OCI-LY1 (cell line): Measurements from ENCODE around the gene CLEC1B.

Experiments used
- H2AFZ ChIP-seq: fragments of 200-600 bp; sonication (generic), shearing (Covaris generic); 2 replicates; pipeline ENCODE4 v1.6.0; 2014; ENCODE audit warnings: antibody characterized with exemption, mild to moderate bottlenecking, low read length
- H3F3A ChIP-seq: fragments of 200-600 bp; sonication (generic), shearing (Covaris generic); 2 replicates; pipeline ENCODE4 v1.6.0; 2014; ENCODE audit warnings: mild to moderate bottlenecking, antibody characterized with exemption, low read length, moderate library complexity; ENCODE audit not compliant: insufficient read depth
- H3K27ac ChIP-seq: fragments of 200-600 bp; sonication (generic); 2 replicates; pipeline ENCODE4 v1.5.1; 2014; ENCODE audit warnings: low read length, mixed run types, mild to moderate bottlenecking, low read depth; ENCODE audit not compliant: poor library complexity, severe bottlenecking
- H3K27me3 ChIP-seq: fragments of 200-600 bp; sonication (generic); 2 replicates; pipeline ENCODE4 v1.6.0; 2014; ENCODE audit warnings: antibody characterized with exemption, mild to moderate bottlenecking, low read length, moderate library complexity; ENCODE audit not compliant: insufficient read depth
- H3K36me3 ChIP-seq: fragments of 200-600 bp; sonication (generic); 2 replicates; pipeline ENCODE4 v1.6.1; 2014; ENCODE audit warnings: mild to moderate bottlenecking, antibody characterized with exemption, low read length, moderate library complexity, mixed read lengths; ENCODE audit not compliant: insufficient read depth
- H3K4me1 ChIP-seq: fragments of 200-600 bp; sonication (generic); 2 replicates; pipeline ENCODE4 v1.5.1; 2014; ENCODE audit warnings: mild to moderate bottlenecking, low read length, moderate library complexity; ENCODE audit not compliant: insufficient read depth, severe bottlenecking
- H3K4me2 ChIP-seq: fragments of 200-600 bp; sonication (generic), shearing (Covaris generic); 2 replicates; pipeline ENCODE4 v1.6.1; 2014; ENCODE audit warnings: low read length
- H3K4me3 ChIP-seq: fragments of 200-600 bp; sonication (generic); 2 replicates; pipeline ENCODE4 v1.5.1; 2014; ENCODE audit warnings: low read length, low read depth, mild to moderate bottlenecking, mixed read lengths; ENCODE audit not compliant: poor library complexity, severe bottlenecking
- H3K79me2 ChIP-seq: fragments of 200-600 bp; shearing (Covaris generic); 2 replicates; pipeline ENCODE4 v1.6.1; 2016; ENCODE audit warnings: mixed run types, low read length, mixed read lengths; ENCODE audit not compliant: insufficient read depth
- H3K9ac ChIP-seq: fragments of 200-600 bp; sonication (generic), shearing (Covaris generic); 2 replicates; pipeline ENCODE4 v1.6.1; 2014; ENCODE audit warnings: mild to moderate bottlenecking, low read length, mixed read lengths
- H3K9me2 ChIP-seq: fragments of 200-600 bp; sonication (generic), shearing (Covaris generic); 2 replicates; pipeline ENCODE4 v1.6.1; 2014; ENCODE audit warnings: low read depth, mild to moderate bottlenecking, low read length, mixed read lengths
- H3K9me3 ChIP-seq: fragments of 200-600 bp; shearing (Covaris generic); 2 replicates; pipeline ENCODE4 v1.6.1; 2014; ENCODE audit warnings: low read length, mixed read lengths
- H4K20me1 ChIP-seq: fragments of 200-600 bp; sonication (generic), shearing (Covaris generic); 2 replicates; pipeline ENCODE4 v1.6.0; 2016; ENCODE audit warnings: mild to moderate bottlenecking, low read length; ENCODE audit not compliant: insufficient read depth
- EZH2 ChIP-seq: fragments of 200-600 bp; sonication (generic), shearing (Covaris generic); IDR thresholded peaks from 2 replicates; pipeline ENCODE4 v1.8.0; 2017; ENCODE audit warnings: borderline replicate concordance, mixed run types, mild to moderate bottlenecking, antibody characterized with exemption, low read length, moderate library complexity, mixed read lengths
- TF ChIP-seq, protein P1 (sequence below): fragments of 200-600 bp; sonication (generic), shearing (Covaris generic); IDR thresholded peaks from 2 replicates; pipeline ENCODE4 v1.5.1; 2017; ENCODE audit warnings: mild to moderate bottlenecking, antibody characterized with exemption, low read length, moderate library complexity, mixed read lengths

Gene CLEC1B

DNA sequence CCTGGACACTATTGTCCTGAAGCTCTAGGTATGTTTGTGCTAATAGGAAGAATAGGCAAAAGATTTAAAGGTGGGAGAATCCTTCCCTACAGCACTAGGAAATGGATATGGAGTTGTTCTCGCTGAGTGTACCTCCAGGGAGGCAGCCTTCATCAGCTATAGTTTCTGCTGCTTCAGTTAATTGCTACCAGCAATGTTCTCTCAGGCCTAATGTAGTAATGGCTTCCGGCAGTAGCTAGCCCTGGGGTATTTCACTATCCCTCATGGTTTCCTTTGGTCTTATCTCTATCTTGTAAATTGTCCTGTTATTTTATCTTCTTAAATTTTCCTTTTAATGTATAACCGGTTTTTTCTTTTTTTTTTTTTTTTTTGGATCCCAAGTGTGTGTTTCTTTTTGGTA, 37.0 kb downstream of the CLEC1B start:
- H4K20me1 ChIP-seq, result no peaks in the 10 kb centered on the region
- no peak overlapping the region for H3K4me2 ChIP-seq
- H3K4me1 ChIP-seq, result no peaks in the 10 kb centered on the region

DNA sequence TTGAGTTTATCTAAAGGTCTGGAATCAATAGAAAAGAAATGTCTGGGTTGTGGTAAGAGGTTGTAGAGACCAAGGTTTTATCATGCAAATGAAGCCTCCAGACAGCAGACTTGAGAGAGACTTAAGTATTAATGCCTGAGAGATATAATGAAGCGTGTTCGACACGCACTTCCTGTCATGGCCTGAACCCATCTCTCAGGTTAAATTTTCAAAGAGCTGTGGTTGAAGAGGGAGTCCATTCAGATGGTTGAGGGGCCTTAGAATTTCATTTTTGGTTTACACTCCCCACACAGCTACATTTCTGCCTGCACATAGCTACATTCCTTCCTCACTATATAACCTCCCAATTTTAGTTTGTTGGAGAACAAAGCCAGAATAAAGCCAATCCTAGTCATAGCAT, 37.8 kb downstream of the CLEC1B start:
- H3K4me2 ChIP-seq, result no peak overlapping the region

More for the DNA sequence above, 37.0 kb downstream of the CLEC1B start:
- no peak overlapping the region for H3K9ac ChIP-seq
- H3K36me3 ChIP-seq, result no peaks in the 10 kb centered on the region
- no peaks in the 10 kb centered on the region for H3F3A ChIP-seq
- TF ChIP-seq EZH2, result no peak
- TF ChIP-seq, protein P1, sequence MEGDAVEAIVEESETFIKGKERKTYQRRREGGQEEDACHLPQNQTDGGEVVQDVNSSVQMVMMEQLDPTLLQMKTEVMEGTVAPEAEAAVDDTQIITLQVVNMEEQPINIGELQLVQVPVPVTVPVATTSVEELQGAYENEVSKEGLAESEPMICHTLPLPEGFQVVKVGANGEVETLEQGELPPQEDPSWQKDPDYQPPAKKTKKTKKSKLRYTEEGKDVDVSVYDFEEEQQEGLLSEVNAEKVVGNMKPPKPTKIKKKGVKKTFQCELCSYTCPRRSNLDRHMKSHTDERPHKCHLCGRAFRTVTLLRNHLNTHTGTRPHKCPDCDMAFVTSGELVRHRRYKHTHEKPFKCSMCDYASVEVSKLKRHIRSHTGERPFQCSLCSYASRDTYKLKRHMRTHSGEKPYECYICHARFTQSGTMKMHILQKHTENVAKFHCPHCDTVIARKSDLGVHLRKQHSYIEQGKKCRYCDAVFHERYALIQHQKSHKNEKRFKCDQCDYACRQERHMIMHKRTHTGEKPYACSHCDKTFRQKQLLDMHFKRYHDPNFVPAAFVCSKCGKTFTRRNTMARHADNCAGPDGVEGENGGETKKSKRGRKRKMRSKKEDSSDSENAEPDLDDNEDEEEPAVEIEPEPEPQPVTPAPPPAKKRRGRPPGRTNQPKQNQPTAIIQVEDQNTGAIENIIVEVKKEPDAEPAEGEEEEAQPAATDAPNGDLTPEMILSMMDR, result no peak
- H3K27me3 ChIP-seq, result no peaks in the 10 kb centered on the region
- no peaks in the 10 kb centered on the region for H3K9me2 ChIP-seq
- H3K4me3 ChIP-seq, result no peak overlapping the region
- no peaks in the 10 kb centered on the region for H3K79me2 ChIP-seq
- H3K27ac ChIP-seq, result no peak overlapping the region
- H3K9me3 ChIP-seq, result no peaks in the 10 kb centered on the region
- H2AFZ ChIP-seq, result no peak overlapping the region

DNA sequence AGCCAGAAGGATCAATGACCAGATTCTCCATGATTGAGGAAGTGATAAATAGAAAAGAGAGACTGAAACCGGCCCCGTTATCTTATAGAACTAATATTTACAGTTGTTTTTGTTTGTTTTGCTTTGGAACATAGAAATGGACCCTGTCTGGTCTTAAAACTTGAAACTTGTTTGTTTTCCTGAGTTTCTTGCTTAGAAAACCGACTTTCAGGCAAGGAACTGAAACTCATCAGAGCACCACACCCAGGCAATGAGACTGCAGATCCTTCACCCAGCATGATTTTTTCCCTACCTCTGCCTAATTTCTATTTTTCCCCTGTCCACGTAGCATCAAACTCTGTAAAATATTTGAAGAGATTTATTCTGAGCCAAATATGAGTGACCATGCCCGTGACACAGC, 38.3 kb downstream of the CLEC1B start:
- Histone ChIP-seq H2AFZ (no peak overlapping the region), H3K79me2 (no peaks in the 10 kb centered on the region), H4K20me1 (no peaks in the 10 kb centered on the region), H3F3A (no peaks in the 10 kb centered on the region), H3K4me3 (no peak overlapping the region), H3K27me3 (no peaks in the 10 kb centered on the region), H3K4me1 (no peaks in the 10 kb centered on the region), H3K9ac (no peak overlapping the region), H3K4me2 (no peak overlapping the region), H3K9me3 (no peaks in the 10 kb centered on the region), H3K9me2 (no peaks in the 10 kb centered on the region), H3K27ac (no peak overlapping the region), H3K36me3 (no peaks in the 10 kb centered on the region)
- TF ChIP-seq EZH2, result no peak
- TF ChIP-seq, protein P1, result no peak

More for the DNA sequence above, 37.8 kb downstream of the CLEC1B start:
- Histone ChIP-seq H3F3A (no peaks in the 10 kb centered on the region), H3K27ac (no peak overlapping the region), H2AFZ (no peak overlapping the region), H3K9ac (no peak overlapping the region), H4K20me1 (no peaks in the 10 kb centered on the region), H3K79me2 (no peaks in the 10 kb centered on the region), H3K9me3 (no peaks in the 10 kb centered on the region), H3K36me3 (no peaks in the 10 kb centered on the region), H3K27me3 (no peaks in the 10 kb centered on the region), H3K4me1 (no peaks in the 10 kb centered on the region), H3K9me2 (no peaks in the 10 kb centered on the region), H3K4me3 (no peak overlapping the region)
- no peak for TF ChIP-seq EZH2
- TF ChIP-seq, protein P1, result no peak
